Measurements from ENCODE around the gene DCAF7. TPM values are rescaled to one million over a fixed set of nuclear protein-coding genes. Genes with fewer than 3 reads are reported as not detected.

Gene DCAF7
- total and polyA plus RNA-seq, 2 donors = 19.8 to 26.0 TPM

- no peaks in the 10 kb centered on the region for H3K9me3 ChIP-seq (ENCODE audit: control insufficient read depth in 2 of 2, insufficient read depth in 1 of 2, low read length in 1 of 2)
- H3K27me3 ChIP-seq (ENCODE audit: control insufficient read depth in 2 of 2, insufficient read depth in 1 of 2, low read length in 1 of 2) = no peaks in the 10 kb centered on the region
- H3K4me1 ChIP-seq (ENCODE audit: control insufficient read depth in 2 of 2, insufficient read depth in 2 of 2, low read length in 2 of 2) = peaks cover 3 to 6% of the 10 kb centered on the region in 2 donors
- no peak overlapping the region for H3K4me3 ChIP-seq (ENCODE audit: low read length in 2 of 2)
- H3K27ac ChIP-seq (ENCODE audit: low read depth in 1 of 2, low read length in 1 of 2) = peak overlapping the region in 1 of 2 donors; percentile 5
- H3K36me3 ChIP-seq (ENCODE audit: control insufficient read depth in 2 of 2, insufficient read depth in 2 of 2, low read length in 1 of 2) = peaks cover 15 to 20% of the 10 kb centered on the region in 2 donors
- WGBS = 92% methylated on average over 4 of the region's 4 CpGs
- peak in 1 of 9 donors; percentile 19 for DNase-seq (ENCODE audit: low read depth in 6 of 9, low spot score in 9 of 9)
These were observed 91.6 kb downstream of the DCAF7 start for GRCh38 chr17:63641692-63642448.

Other genes with a start within 250 kb of the DCAF7 start
- gene CYB561, start 104.2 kb upstream of the DCAF7 start, total RNA-seq = 2.6 TPM
- gene CYB561, start 104.2 kb upstream of the DCAF7 start, polyA plus RNA-seq = 7.8 TPM
- gene ACE, start 73.4 kb upstream of the DCAF7 start, total RNA-seq = 0.28 TPM
- 1.1 TPM for gene ACE, start 73.4 kb upstream of the DCAF7 start, polyA plus RNA-seq
- gene KCNH6, start 27.1 kb upstream of the DCAF7 start, total RNA-seq = 0.05 TPM
- gene KCNH6, start 27.1 kb upstream of the DCAF7 start, polyA plus RNA-seq = 0.25 TPM
- gene TACO1, start 50.4 kb downstream of the DCAF7 start, total RNA-seq = 10.1 TPM
- 14.2 TPM for gene TACO1, start 50.4 kb downstream of the DCAF7 start, polyA plus RNA-seq
- 15.5 TPM for gene MAP3K3, start 71.9 kb downstream of the DCAF7 start, total RNA-seq
- 21.0 TPM for gene MAP3K3, start 71.9 kb downstream of the DCAF7 start, polyA plus RNA-seq
- 202 TPM for gene LIMD2, start 149.6 kb downstream of the DCAF7 start, total RNA-seq
- 309 TPM for gene LIMD2, start 149.6 kb downstream of the DCAF7 start, polyA plus RNA-seq
- 13.4 TPM for gene STRADA, start 191.3 kb downstream of the DCAF7 start, total RNA-seq
- 32.2 TPM for gene STRADA, start 191.3 kb downstream of the DCAF7 start, polyA plus RNA-seq
- 34.7 TPM for gene CCDC47, start 223.1 kb downstream of the DCAF7 start, total RNA-seq
- 25.9 TPM for gene CCDC47, start 223.1 kb downstream of the DCAF7 start, polyA plus RNA-seq
- 58.9 TPM for gene DDX42, start 223.7 kb downstream of the DCAF7 start, total RNA-seq
- gene DDX42, start 223.7 kb downstream of the DCAF7 start, polyA plus RNA-seq = 92.8 TPM